Mesenchymal stem cell (in vitro differentiated cells and primary cell): ENCODE data around the gene PKLR.

Experiments used
- DNase-seq: peaks from one replicate; pipeline ENCODE4 v3.0.0-alpha.2; 2013
- H2AFZ ChIP-seq: one replicate; pipeline ENCODE4 v1.6.1; 2013; ENCODE audit warnings: low read depth, mild to moderate bottlenecking, control low read depth, inconsistent platforms, low read length, moderate library complexity
- H2AK5ac ChIP-seq: 2 replicates; pipeline ENCODE4 v1.6.1; 2013; ENCODE audit warnings: low read length, moderate library complexity, mild to moderate bottlenecking, inconsistent platforms; ENCODE audit not compliant: severe bottlenecking
- H2BK120ac ChIP-seq: one replicate; pipeline ENCODE4 v1.6.1; 2013; ENCODE audit warnings: low read depth, mild to moderate bottlenecking, inconsistent platforms, low read length, moderate library complexity
- H2BK12ac ChIP-seq, 2 experiments: one replicate each; pipeline ENCODE4 v1.6.1; 2013; ENCODE audit warnings: inconsistent platforms in 2 of 2, low read length in 2 of 2, mild to moderate bottlenecking in 2 of 2, moderate library complexity in 2 of 2, control low read depth in 1 of 2
- H2BK15ac ChIP-seq: one replicate; pipeline ENCODE4 v1.6.1; 2013; ENCODE audit warnings: mild to moderate bottlenecking, low read depth, inconsistent platforms; ENCODE audit not compliant: poor library complexity, severe bottlenecking
- H2BK5ac ChIP-seq: 2 replicates; pipeline ENCODE4 v1.6.1; 2013; ENCODE audit warnings: low read depth, mild to moderate bottlenecking, low read length, control low read depth, inconsistent platforms; ENCODE audit not compliant: poor library complexity, severe bottlenecking
- H3K14ac ChIP-seq, 2 experiments: one replicate each; pipeline ENCODE4 v1.6.1; 2013; ENCODE audit warnings: inconsistent platforms in 2 of 2, low read length in 2 of 2, control low read depth in 1 of 2, mild to moderate bottlenecking in 1 of 2, moderate library complexity in 1 of 2
- H3K18ac ChIP-seq, 2 experiments: one replicate each; pipeline ENCODE4 v1.6.1; 2013; ENCODE audit warnings: inconsistent platforms in 2 of 2, low read length in 2 of 2, control low read depth in 1 of 2, low read depth in 1 of 2, mild to moderate bottlenecking in 1 of 2
- H3K23ac ChIP-seq, 2 experiments: one replicate each; pipeline ENCODE4 v1.6.1; 2013; ENCODE audit warnings: inconsistent platforms in 2 of 2, low read length in 2 of 2, mild to moderate bottlenecking in 2 of 2, moderate library complexity in 2 of 2, control low read depth in 1 of 2
- H3K27ac ChIP-seq: 2 replicates; pipeline ENCODE4 v1.5.1; 2013; ENCODE audit warnings: mild to moderate bottlenecking, moderate library complexity, low read length, control low read depth, inconsistent platforms; ENCODE audit not compliant: poor library complexity, severe bottlenecking
- H3K27me3 ChIP-seq, 2 experiments: 2 replicates each; pipeline versions ENCODE4 v1.6.1 to v1.7.0; 2013; ENCODE audit warnings: low read length in 2 of 2, mild to moderate bottlenecking in 2 of 2, moderate library complexity in 2 of 2, control low read depth in 1 of 2, inconsistent platforms in 1 of 2; ENCODE audit not compliant: control insufficient read depth in 1 of 2, insufficient read depth in 1 of 2
- H3K36me3 ChIP-seq, 2 experiments: 2 replicates each; pipeline versions ENCODE4 v1.6.1 to v1.7.0; 2013; ENCODE audit warnings: low read length in 2 of 2, control low read depth in 1 of 2, inconsistent platforms in 1 of 2, low read depth in 1 of 2, mild to moderate bottlenecking in 1 of 2; ENCODE audit not compliant: insufficient read depth in 2 of 2, control insufficient read depth in 1 of 2
- H3K4ac ChIP-seq, 2 experiments: one replicate each; pipeline ENCODE4 v1.6.1; 2013; ENCODE audit warnings: inconsistent platforms in 2 of 2, low read length in 2 of 2, mild to moderate bottlenecking in 2 of 2, moderate library complexity in 2 of 2, control low read depth in 1 of 2, low read depth in 1 of 2
- H3K4me1 ChIP-seq: 2 replicates; pipeline ENCODE4 v1.6.1; 2013; ENCODE audit warnings: low read depth, low read length, control low read depth; ENCODE audit not compliant: control insufficient read depth, insufficient read depth
- H3K4me2 ChIP-seq: 2 replicates; pipeline ENCODE4 v1.6.1; 2013; ENCODE audit warnings: low read length, mild to moderate bottlenecking, inconsistent platforms; ENCODE audit not compliant: poor library complexity, severe bottlenecking
- H3K4me3 ChIP-seq, 2 experiments: 2 replicates each; pipeline versions ENCODE4 v1.5.1 to v1.7.0; 2013; ENCODE audit warnings: low read length in 2 of 2, mild to moderate bottlenecking in 2 of 2, control low read depth in 1 of 2, low read depth in 1 of 2; ENCODE audit not compliant: insufficient read depth in 1 of 2
- H3K79me1 ChIP-seq: replicated peaks from 2 replicates; pipeline ENCODE4 v1.6.1; 2013; ENCODE audit warnings: mild to moderate bottlenecking, control low read depth, low read length, inconsistent platforms; ENCODE audit not compliant: poor library complexity, severe bottlenecking
- H3K9ac ChIP-seq: 2 replicates; pipeline ENCODE4 v1.7.0; 2013; ENCODE audit warnings: mild to moderate bottlenecking, low read length, moderate library complexity
- H3K9me3 ChIP-seq: 2 replicates; pipeline ENCODE4 v1.7.0; 2013; ENCODE audit warnings: mild to moderate bottlenecking, low read length; ENCODE audit not compliant: control insufficient read depth
- H4K8ac ChIP-seq: one replicate; pipeline ENCODE4 v1.6.1; 2013; ENCODE audit warnings: inconsistent platforms, mild to moderate bottlenecking, low read length, moderate library complexity
- H4K91ac ChIP-seq: one replicate; pipeline ENCODE4 v1.6.1; 2013; ENCODE audit warnings: mild to moderate bottlenecking, low read length, inconsistent platforms
- WGBS: methylation state at CpG from one replicate; pipeline ENCODE4 v1.1.7; 2013; ENCODE audit warnings: mixed read lengths; 5-methylcytosine and 5-hydroxymethylcytosine counted together

Gene PKLR

GRCh38 chr1:155297384-155297783 is 3.9 kb downstream of the PKLR start:
- H3K27ac ChIP-seq = no peak overlapping the region
- H3K27me3 ChIP-seq = peaks cover 50 to 52% of the 10 kb centered on the region in 2 experiments
- no peak overlapping the region for H2BK5ac ChIP-seq
- H4K8ac ChIP-seq = no peak overlapping the region
- H3K36me3 ChIP-seq = no peaks in the 10 kb centered on the region
- no peak overlapping the region for H2BK12ac ChIP-seq
- no peak for DNase-seq
- no peaks in the 10 kb centered on the region for H3K79me1 ChIP-seq
- no peak overlapping the region for H3K4me2 ChIP-seq
- H2BK15ac ChIP-seq = no peak overlapping the region
- H3K18ac ChIP-seq = no peak overlapping the region
- H2BK120ac ChIP-seq = no peak overlapping the region
- H2AK5ac ChIP-seq = no peak overlapping the region
- no peak overlapping the region for H4K91ac ChIP-seq
- 78% methylated on average over 7 of the region's 7 CpGs for WGBS
- no peak overlapping the region for H3K4me3 ChIP-seq
- H3K14ac ChIP-seq = peak overlapping the region in 1 of 2 experiments; percentile 47
- H3K4me1 ChIP-seq = peaks cover 10% of the 10 kb centered on the region
- H3K9me3 ChIP-seq = no peaks in the 10 kb centered on the region
- H3K4ac ChIP-seq = no peak overlapping the region
- H3K23ac ChIP-seq = no peak overlapping the region
- H3K9ac ChIP-seq = no peak overlapping the region
- no peak overlapping the region for H2AFZ ChIP-seq

GRCh38 chr1:155296661-155297060 is 4.6 kb downstream of the PKLR start:
- Histone ChIP-seq H2BK5ac (no peak overlapping the region), H3K27me3 (peaks cover 51 to 57% of the 10 kb centered on the region in 2 experiments), H3K9me3 (no peaks in the 10 kb centered on the region), H3K4me1 (peaks cover 10% of the 10 kb centered on the region), H3K27ac (no peak overlapping the region), H3K18ac (no peak overlapping the region), H2AK5ac (no peak overlapping the region), H2BK15ac (no peak overlapping the region), H3K79me1 (no peaks in the 10 kb centered on the region), H2BK120ac (no peak overlapping the region), H3K4ac (no peak overlapping the region), H3K14ac (no peak overlapping the region), H3K4me3 (no peak overlapping the region), H4K8ac (no peak overlapping the region), H3K9ac (no peak overlapping the region), H2BK12ac (no peak overlapping the region), H3K4me2 (no peak overlapping the region), H3K23ac (no peak overlapping the region), H2AFZ (no peak overlapping the region), H4K91ac (no peak overlapping the region), H3K36me3 (no peaks in the 10 kb centered on the region)
- no peak for DNase-seq
- WGBS = 88% methylated on average over 3 of the region's 3 CpGs

GRCh38 chr1:155295942-155296267 is 5.3 kb downstream of the PKLR start:
- no peak overlapping the region for H4K91ac ChIP-seq
- H3K4ac ChIP-seq = no peak overlapping the region
- H2BK120ac ChIP-seq = no peak overlapping the region
- no peak overlapping the region for H2BK5ac ChIP-seq
- no peak overlapping the region for H4K8ac ChIP-seq
- H3K36me3 ChIP-seq = no peaks in the 10 kb centered on the region
- H3K18ac ChIP-seq = no peak overlapping the region
- H2AFZ ChIP-seq = no peak overlapping the region
- no peak overlapping the region for H3K4me3 ChIP-seq
- H3K4me2 ChIP-seq = no peak overlapping the region
- peaks cover 10% of the 10 kb centered on the region for H3K4me1 ChIP-seq
- H2BK15ac ChIP-seq = no peak overlapping the region
- H3K14ac ChIP-seq = peak overlapping the region in 1 of 2 experiments; percentile 26
- no peak overlapping the region for H2BK12ac ChIP-seq
- no peak overlapping the region for H3K23ac ChIP-seq
- H3K79me1 ChIP-seq = no peaks in the 10 kb centered on the region
- H3K9ac ChIP-seq = no peak overlapping the region
- WGBS = 73% methylated on average over 7 of the region's 7 CpGs
- H3K27ac ChIP-seq = no peak overlapping the region
- H3K9me3 ChIP-seq = no peaks in the 10 kb centered on the region
- no peak for DNase-seq
- no peak overlapping the region for H2AK5ac ChIP-seq
- peaks cover 54 to 62% of the 10 kb centered on the region in 2 experiments for H3K27me3 ChIP-seq

GRCh38 chr1:155295183-155295941 is 5.9 kb downstream of the PKLR start:
- Histone ChIP-seq H3K14ac (peak overlapping the region in 1 of 2 experiments; percentile 26), H3K4me1 (peaks cover 10% of the 10 kb centered on the region), H3K27ac (no peak overlapping the region), H3K9me3 (no peaks in the 10 kb centered on the region), H3K4ac (no peak overlapping the region), H4K91ac (no peak overlapping the region), H2AFZ (peak overlapping the region; percentile 18), H2BK5ac (no peak overlapping the region), H3K36me3 (no peaks in the 10 kb centered on the region), H3K79me1 (no peaks in the 10 kb centered on the region), H3K9ac (no peak overlapping the region), H3K23ac (peak overlapping the region in 1 of 2 experiments; percentile 74), H2BK120ac (no peak overlapping the region), H3K18ac (no peak overlapping the region), H3K4me2 (peak overlapping the region; percentile 41), H3K27me3 (peaks cover 54 to 62% of the 10 kb centered on the region in 2 experiments), H2AK5ac (no peak overlapping the region), H2BK15ac (no peak overlapping the region), H2BK12ac (no peak overlapping the region), H4K8ac (peak overlapping the region; percentile 8), H3K4me3 (peak overlapping the region in 1 of 2 experiments; percentile 11)
- no peak for DNase-seq
- WGBS = 10% methylated on average over 44 of the region's 47 CpGs
